H1 (cell line): Measurements from ENCODE around the gene TMC4.

ENCODE experiments used
- CHD2 ChIP-seq: IDR thresholded peaks from 2 replicates; pipeline ENCODE4 v1.6.1; 2012; ENCODE audit warnings: low read length, improper control_type of control experiment
- CREB1 ChIP-seq: IDR thresholded peaks from 2 replicates; pipeline ENCODE4 v1.6.1; 2012; ENCODE audit warnings: inconsistent platforms
- CTCF ChIP-seq, 3 experiments: IDR thresholded peaks; 1 replicate in 2 of 3; 2 replicates in 1 of 3; pipeline versions ENCODE4 v1.5.1 to v1.6.1; 2011; ENCODE audit warnings: low read length in 3 of 3, mild to moderate bottlenecking in 3 of 3, inconsistent platforms in 2 of 3, low read depth in 1 of 3, moderate library complexity in 1 of 3; ENCODE audit not compliant: insufficient read depth in 1 of 3; ENCODE audit errors: control extremely low read depth in 1 of 3
- EZH2 ChIP-seq: fragments of 200-600 bp; sonication (generic); IDR thresholded peaks from 2 replicates; pipeline ENCODE4 v1.7.1; 2012; ENCODE audit warnings: low read depth, mild to moderate bottlenecking, moderate library complexity, low read length, inconsistent platforms; ENCODE audit not compliant: severe bottlenecking
- KDM5A ChIP-seq: fragments of 200-600 bp; IDR thresholded peaks from 2 replicates; pipeline ENCODE4 v1.7.1; 2012; ENCODE audit warnings: mild to moderate bottlenecking, low read length, inconsistent platforms, mixed read lengths
- POLR2A ChIP-seq, 2 experiments: IDR thresholded peaks; 1 replicate in 1 of 2; 2 replicates in 1 of 2; pipeline ENCODE4 v1.6.1; 2011; ENCODE audit warnings: low read depth in 2 of 2, low read length in 2 of 2, mild to moderate bottlenecking in 2 of 2; ENCODE audit errors: control extremely low read depth in 1 of 2
- POLR2AphosphoS5 ChIP-seq: IDR thresholded peaks from 2 replicates; pipeline ENCODE4 v1.6.1; 2011; ENCODE audit warnings: low read depth, low read length
- RFX5 ChIP-seq: IDR thresholded peaks from 2 replicates; pipeline ENCODE4 v1.6.1; 2011; ENCODE audit warnings: low read depth, low read length, improper control_type of control experiment, borderline replicate concordance
- SP2 ChIP-seq: IDR thresholded peaks from 2 replicates; pipeline ENCODE4 v1.6.1; 2012; ENCODE audit warnings: mild to moderate bottlenecking, low read length, inconsistent platforms

DNA sequence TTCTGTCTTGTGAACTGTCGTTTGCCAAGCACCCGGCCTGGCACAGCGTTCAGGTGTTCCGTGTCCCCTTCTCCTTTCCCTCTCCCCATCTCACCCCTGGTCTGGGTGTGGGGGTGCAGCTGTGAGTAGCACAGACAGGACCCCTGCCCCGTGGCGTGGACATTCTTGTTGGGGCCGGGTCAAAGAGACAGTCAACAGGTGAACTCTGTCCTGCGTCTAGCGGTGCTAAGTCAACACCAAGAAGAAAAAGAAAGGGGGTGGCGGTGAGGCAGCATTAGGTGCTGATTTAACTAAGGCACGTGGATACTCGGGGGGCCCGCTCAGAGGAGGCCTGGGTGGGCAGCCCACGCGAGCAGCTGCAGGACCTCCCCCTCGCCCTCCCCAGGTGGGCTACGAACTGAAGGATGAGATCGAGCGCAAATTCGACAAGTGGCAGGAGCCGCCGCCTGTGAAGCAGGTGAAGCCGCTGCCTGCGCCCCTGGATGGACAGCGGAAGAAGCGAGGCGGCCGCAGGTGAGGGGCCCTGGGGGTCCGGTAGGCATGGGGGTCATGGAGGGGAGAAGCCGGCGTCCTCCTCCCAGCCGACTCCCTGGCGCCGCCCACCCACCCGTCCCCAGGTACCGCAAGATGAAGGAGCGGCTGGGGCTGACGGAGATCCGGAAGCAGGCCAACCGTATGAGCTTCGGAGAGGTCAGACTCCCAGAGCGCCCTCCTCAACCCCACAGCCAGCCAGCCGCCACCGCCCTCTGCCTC is 45.1 kb downstream of the TMC4 start:
- no peak for TF ChIP-seq CTCF (IDR thresholded peaks at IDR 0.05; ENCODE audit: control extremely low read depth in 1 of 3, insufficient read depth in 1 of 3, low read depth in 1 of 3, low read length in 3 of 3)
- TF ChIP-seq KDM5A: no peak
- no peak for TF ChIP-seq EZH2
- no peak for TF ChIP-seq POLR2A (IDR thresholded peaks at IDR 0.05; ENCODE audit: control extremely low read depth in 1 of 2, low read depth in 2 of 2, low read length in 2 of 2)
- no peak for TF ChIP-seq SP2
- TF ChIP-seq RFX5: no peak
- TF ChIP-seq CREB1: no peak
- TF ChIP-seq CHD2: no peak
- no peak for TF ChIP-seq POLR2AphosphoS5
